ENCODE measurements around the gene CTSE.

Gene CTSE

GRCh38 chr1:205967554-205968335, 56.0 kb downstream of the CTSE start:
- no peak for DNase-seq

- no peak for DNase-seq
These were observed 58.4 kb downstream of the CTSE start for GRCh38 chr1:205965036-205965884.

GRCh38 chr1:205963352-205964155, 60.1 kb downstream of the CTSE start:
- DNase-seq, result no peak

- no peak for DNase-seq
These were observed 60.9 kb downstream of the CTSE start for GRCh38 chr1:205962821-205963221.

GRCh38 chr1:205961991-205962820, 61.5 kb downstream of the CTSE start:
- DNase-seq, result no peak

GRCh38 chr1:205961405-205961804, 62.3 kb downstream of the CTSE start:
- DNase-seq, result no peak

- DNase-seq, result no peak
These were observed 63.9 kb downstream of the CTSE start for GRCh38 chr1:205959789-205960188.

All from activated naive CD4-positive, alpha-beta T cell (primary cell).